Stimulated activated naive B cell treated with anti-CD40 and anti-IgM and Interleukin-4, amounts not matched to agents 10 μg/mL and 1 μg/mL and 100 μg/mL, for 72 hours (primary cell): ENCODE data around the gene WDR90.

Experiments
- ATAC-seq, 2 donors: fragments of 150-1000 bp; cut with Tn5 transposase; replicated peaks; 2 replicates each; pipeline ENCODE4 v1.10.0; 2021; ENCODE audit warnings: moderate library complexity in 1 of 2
- DNase-seq: peaks from one replicate; pipeline ENCODE4 v3.0.0; 2021
- H3K27ac Mint-ChIP-seq: one replicate; pipeline ENCODE4 v1.8.0; 2022; ENCODE audit warnings: mild to moderate bottlenecking, mixed read lengths
- H3K27me3 Mint-ChIP-seq, 2 donors: one replicate each; pipeline ENCODE4 v1.8.0; 2022; ENCODE audit warnings: mixed read lengths in 2 of 2
- H3K36me3 Mint-ChIP-seq, 2 donors: one replicate each; pipeline ENCODE4 v1.8.0; 2022; ENCODE audit warnings: mixed read lengths in 2 of 2, mild to moderate bottlenecking in 1 of 2
- H3K4me1 Mint-ChIP-seq, 2 donors: one replicate each; pipeline ENCODE4 v1.8.0; 2022; ENCODE audit warnings: mixed read lengths in 2 of 2, mild to moderate bottlenecking in 1 of 2
- H3K4me3 Mint-ChIP-seq, 2 donors: one replicate each; pipeline ENCODE4 v1.8.0; 2022; ENCODE audit warnings: mild to moderate bottlenecking in 2 of 2, mixed read lengths in 2 of 2, moderate library complexity in 1 of 2
- H3K9me3 Mint-ChIP-seq, 2 donors: one replicate each; pipeline ENCODE4 v1.8.0; 2022; ENCODE audit warnings: mixed read lengths in 2 of 2, mild to moderate bottlenecking in 1 of 2

Gene WDR90

DNA sequence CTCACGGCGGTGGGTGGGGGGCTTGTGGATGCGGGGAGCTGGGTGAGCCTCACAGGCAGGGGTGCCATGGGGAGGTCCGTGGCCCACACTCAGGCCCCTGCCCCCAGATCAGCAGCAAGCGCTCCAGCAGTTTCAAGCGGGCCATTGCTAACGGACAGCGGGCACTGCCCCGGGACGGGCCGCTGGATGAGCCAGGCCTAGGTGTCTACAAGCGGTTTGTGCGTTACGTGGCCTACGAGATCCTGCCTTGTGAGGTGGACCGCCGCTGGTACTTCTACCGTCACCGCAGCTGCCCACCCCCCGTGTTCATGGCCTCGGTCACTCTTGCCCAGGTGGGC is 27.4 kb downstream of the WDR90 start:
- Mint-ChIP-seq H3K9me3 (no peaks in the 10 kb centered on the region), H3K4me3 (no peak overlapping the region), H3K27me3 (peaks cover 13 to 25% of the 10 kb centered on the region in 2 donors)

DNA sequence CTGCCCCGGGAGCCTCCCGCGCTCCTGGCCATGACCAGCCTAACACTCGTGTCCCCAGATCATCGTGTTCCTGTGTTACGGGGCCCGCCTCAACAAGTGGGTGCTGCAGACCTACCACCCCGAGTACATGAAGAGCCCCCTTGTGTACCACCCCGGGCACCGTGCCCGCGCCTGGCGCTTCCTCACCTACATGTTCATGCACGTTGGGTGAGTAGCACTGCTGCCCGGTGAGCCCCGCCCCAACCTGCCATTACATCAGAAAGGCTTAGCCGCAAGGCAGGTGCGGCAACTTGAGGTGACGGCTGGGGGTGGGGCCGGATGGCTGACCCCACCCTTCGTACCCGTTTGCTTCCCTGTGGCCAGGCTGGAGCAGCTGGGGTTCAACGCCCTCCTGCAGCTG is 27.7 kb downstream of the WDR90 start:
- no peaks in the 10 kb centered on the region for H3K9me3 Mint-ChIP-seq
- H3K4me1 Mint-ChIP-seq, result peaks cover 26 to 31% of the 10 kb centered on the region in 2 donors
- H3K27me3 Mint-ChIP-seq, result peaks cover 13 to 25% of the 10 kb centered on the region in 2 donors
- H3K36me3 Mint-ChIP-seq, result peaks cover 21 to 30% of the 10 kb centered on the region in 2 donors
- H3K27ac Mint-ChIP-seq, result no peak overlapping the region
- no peak for ATAC-seq
- H3K4me3 Mint-ChIP-seq, result no peak overlapping the region
- no peak for DNase-seq

More for the DNA sequence above, 27.4 kb downstream of the WDR90 start:
- DNase-seq, result no peak
- no peak for ATAC-seq
- Mint-ChIP-seq H3K36me3 (peaks cover 20 to 29% of the 10 kb centered on the region in 2 donors), H3K4me1 (peaks cover 22 to 28% of the 10 kb centered on the region in 2 donors), H3K27ac (no peak overlapping the region)

DNA sequence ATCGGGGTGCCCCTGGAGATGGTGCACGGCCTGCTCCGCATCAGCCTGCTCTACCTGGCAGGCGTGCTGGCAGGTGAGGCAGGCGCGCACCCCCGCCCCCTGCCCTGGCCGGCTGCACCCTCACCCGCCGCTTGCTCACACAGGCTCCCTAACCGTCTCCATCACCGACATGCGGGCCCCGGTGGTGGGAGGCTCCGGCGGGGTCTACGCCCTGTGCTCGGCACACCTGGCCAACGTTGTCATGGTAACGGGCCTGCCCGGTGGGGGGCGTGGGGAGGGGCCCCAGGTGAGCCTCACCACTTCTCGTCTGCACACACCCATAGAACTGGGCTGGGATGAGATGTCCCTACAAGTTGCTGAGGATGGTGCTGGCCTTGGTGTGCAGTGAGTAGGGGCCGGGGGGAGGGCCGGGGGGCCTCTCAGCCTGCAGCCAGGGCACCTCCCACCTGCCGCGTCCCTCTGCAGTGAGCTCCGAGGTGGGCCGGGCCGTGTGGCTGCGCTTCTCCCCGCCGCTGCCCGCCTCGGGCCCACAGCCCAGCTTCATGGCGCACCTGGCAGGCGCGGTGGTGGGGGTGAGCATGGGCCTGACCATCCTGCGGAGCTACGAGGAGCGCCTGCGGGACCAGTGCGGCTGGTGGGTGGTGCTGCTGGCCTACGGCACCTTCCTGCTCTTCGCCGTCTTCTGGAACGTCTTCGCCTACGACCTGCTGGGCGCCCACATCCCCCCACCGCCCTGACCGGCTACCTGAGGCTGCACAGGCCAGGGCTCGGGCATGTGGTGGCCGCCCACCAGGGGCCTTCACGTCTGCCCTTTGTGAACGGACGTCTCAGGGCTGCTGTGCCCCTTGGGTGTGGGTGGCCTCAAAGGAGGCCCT is 28.4 kb downstream of the WDR90 start:
- Mint-ChIP-seq H3K4me1 (peaks cover 29 to 38% of the 10 kb centered on the region in 2 donors), H3K27me3 (peaks cover 13 to 25% of the 10 kb centered on the region in 2 donors), H3K4me3 (no peak overlapping the region), H3K9me3 (no peaks in the 10 kb centered on the region), H3K27ac (no peak overlapping the region), H3K36me3 (peaks cover 24 to 34% of the 10 kb centered on the region in 2 donors)
- no peak for ATAC-seq
- DNase-seq, result no peak

DNA sequence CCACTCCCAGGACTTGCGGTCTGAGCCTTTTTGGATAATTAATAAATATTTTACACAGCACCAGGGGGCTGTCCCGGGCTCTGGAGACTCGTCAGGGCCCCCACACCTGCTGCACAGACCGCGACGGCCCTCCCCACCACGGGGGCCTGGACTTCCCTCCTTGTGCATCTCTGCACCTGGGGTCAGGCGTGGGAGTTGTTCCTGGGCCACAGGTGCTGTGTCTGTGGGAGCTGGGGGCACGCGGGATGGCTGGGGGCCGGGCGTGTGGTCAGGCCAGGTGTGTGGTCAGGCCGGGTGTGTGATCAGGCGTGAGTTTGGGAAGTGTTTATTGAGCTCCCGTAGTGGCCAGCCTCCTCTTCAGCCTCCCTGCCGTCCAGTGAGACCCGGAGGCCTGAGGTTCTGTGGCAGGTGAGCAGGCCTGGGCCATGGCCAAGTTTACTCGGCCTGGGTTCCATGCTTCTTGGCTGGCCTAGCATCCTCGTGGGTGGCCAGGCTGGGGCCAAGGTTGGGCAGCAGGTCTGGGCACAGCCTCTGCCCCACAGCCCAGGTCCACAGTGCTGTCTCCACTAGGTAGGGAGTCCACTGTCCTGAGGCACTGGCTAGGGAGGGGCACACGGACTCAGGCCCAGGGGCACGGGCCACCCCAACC is 29.2 kb downstream of the WDR90 start:
- Mint-ChIP-seq H3K4me1 (peaks cover 31 to 46% of the 10 kb centered on the region in 2 donors), H3K27me3 (peaks cover 13 to 25% of the 10 kb centered on the region in 2 donors), H3K9me3 (no peaks in the 10 kb centered on the region), H3K4me3 (peak overlapping the region in 1 of 2 donors; percentile 44), H3K36me3 (peaks cover 22 to 36% of the 10 kb centered on the region in 2 donors), H3K27ac (no peak overlapping the region)
- no peak for DNase-seq
- ATAC-seq, result no peak

DNA sequence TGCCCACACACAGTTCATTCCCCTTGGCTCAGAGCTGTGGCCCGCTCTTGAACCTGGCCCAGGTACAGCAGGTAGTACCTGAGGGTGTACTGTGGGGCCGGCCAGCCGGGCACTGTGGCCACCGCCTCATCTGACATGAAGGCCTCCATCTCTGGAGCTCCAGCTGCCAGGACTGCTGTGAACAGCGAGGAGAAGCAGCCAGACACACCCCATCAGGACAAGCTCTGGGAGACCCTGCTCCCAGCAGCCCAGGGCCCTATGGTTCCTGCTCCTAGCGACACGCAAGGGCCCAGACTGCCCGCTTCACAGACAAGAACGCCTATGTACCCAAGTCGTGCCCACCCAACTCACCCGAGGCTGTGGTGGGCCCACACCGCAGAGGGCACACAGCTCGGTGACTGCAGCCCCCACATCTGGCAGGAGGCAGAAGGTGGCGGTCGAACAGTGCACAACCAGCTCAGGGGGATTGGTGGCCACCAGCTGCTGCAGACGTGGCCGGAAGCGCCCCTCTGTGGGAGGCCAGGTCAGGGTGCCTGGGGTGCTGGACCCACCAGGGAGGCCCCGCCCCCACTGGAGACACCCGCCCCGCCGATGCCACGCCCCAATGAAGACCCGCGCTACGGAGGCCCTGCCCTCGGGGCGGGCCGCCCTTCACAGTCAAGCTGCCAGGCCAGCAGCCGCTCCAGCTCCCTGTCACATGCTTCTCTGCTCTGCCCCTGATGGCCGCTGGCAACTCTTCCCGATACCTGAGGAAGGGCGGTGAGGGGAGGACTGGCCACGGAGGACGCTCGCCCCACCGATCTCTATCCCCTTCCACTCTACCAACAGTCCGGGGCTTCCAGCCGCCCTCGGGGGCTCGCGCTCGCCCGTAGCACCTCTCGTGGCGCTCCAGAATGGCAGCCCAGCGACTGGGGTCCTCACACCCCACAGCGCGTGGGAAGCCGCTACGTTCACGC is 30.0 kb downstream of the WDR90 start:
- H3K27me3 Mint-ChIP-seq, result peaks cover 13 to 25% of the 10 kb centered on the region in 2 donors
- DNase-seq (peak; percentile 30), ATAC-seq (peak; percentile 12 to 15)
- H3K4me3 Mint-ChIP-seq, result peak overlapping the region; percentile 88 to 91
- H3K4me1 Mint-ChIP-seq, result peaks cover 34 to 51% of the 10 kb centered on the region in 2 donors
- no peaks in the 10 kb centered on the region for H3K9me3 Mint-ChIP-seq
- H3K36me3 Mint-ChIP-seq, result peaks cover 22 to 35% of the 10 kb centered on the region in 2 donors
- peak overlapping the region; percentile 82 for H3K27ac Mint-ChIP-seq

DNA sequence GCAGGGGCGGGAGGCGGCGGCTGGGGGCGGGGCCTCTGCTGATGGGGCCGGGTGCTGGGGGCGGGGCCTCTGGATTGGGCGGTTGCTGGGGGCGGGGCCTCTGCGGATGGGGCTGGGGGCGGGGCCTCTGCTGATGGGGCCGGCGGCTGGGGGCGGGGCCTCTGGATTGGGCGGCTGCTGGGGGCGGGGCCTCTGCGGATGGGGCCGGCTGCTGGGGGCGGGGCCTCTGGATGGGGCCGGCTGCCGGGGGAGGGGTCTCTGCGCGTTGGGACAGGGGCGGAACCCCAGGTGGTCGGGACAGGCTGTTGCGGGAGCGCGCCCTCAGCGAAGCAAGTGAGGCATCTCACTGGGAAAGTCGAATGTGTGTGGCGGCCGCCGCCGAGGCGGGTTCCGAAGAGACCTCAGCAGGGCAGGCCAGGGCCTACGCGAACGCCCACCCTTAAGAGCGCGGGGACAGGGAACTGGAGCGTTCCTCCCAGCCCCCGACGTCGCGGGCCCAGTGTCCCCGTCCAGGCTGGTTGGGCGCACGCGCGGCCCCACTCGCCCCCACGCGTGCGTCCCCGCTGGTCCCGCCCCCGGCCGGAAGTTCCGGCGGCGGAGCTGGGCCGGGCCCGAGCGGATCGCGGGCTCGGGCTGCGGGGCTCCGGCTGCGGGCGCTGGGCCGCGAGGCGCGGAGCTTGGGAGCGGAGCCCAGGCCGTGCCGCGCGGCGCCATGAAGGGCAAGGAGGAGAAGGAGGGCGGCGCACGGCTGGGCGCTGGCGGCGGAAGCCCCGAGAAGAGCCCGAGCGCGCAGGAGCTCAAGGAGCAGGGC is 30.9 kb downstream of the WDR90 start, which contains the start of gene STUB1:
Gene STUB1 (plus strand): TSS at position 597 of the 811 bp plus-strand sequence. CDS start 116 bp downstream, at position 713.
- DNase-seq (peak; percentile 83), ATAC-seq (peak; percentile 53 to 64)
- Mint-ChIP-seq H3K9me3 (no peaks in the 10 kb centered on the region), H3K27ac (peak within 1 kb of the TSS; percentile 94), H3K27me3 (peaks cover 10 to 21% of the 10 kb centered on the region in 2 donors), H3K36me3 (peaks cover 21 to 36% of the 10 kb centered on the region in 2 donors), H3K4me3 (peak within 1 kb of the TSS; percentile 89 to 91), H3K4me1 (peaks cover 33 to 55% of the 10 kb centered on the region in 2 donors)

DNA sequence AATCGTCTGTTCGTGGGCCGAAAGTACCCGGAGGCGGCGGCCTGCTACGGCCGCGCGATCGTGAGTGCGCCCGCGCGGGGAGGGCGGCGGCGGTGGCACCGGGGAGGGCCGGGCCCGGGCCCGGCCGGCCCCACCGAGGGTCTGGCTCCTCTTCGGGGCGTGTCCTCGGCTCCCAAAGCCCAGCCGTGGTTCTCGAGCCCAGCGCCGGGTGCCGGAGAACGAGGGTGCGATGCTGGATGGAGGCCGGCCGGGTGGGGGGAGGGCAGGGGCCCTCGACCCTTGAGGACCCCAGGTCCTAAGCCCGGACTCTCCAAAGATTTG is 31.4 kb downstream of the WDR90 start:
- H3K27me3 Mint-ChIP-seq, result peaks cover 6 to 16% of the 10 kb centered on the region in 2 donors
- H3K27ac Mint-ChIP-seq, result no peak overlapping the region
- peaks cover 21 to 37% of the 10 kb centered on the region in 2 donors for H3K36me3 Mint-ChIP-seq
- DNase-seq (no peak), ATAC-seq (no peak)
- peak overlapping the region; percentile 89 to 91 for H3K4me3 Mint-ChIP-seq
- H3K9me3 Mint-ChIP-seq, result no peaks in the 10 kb centered on the region
- peaks cover 29 to 52% of the 10 kb centered on the region in 2 donors for H3K4me1 Mint-ChIP-seq

DNA sequence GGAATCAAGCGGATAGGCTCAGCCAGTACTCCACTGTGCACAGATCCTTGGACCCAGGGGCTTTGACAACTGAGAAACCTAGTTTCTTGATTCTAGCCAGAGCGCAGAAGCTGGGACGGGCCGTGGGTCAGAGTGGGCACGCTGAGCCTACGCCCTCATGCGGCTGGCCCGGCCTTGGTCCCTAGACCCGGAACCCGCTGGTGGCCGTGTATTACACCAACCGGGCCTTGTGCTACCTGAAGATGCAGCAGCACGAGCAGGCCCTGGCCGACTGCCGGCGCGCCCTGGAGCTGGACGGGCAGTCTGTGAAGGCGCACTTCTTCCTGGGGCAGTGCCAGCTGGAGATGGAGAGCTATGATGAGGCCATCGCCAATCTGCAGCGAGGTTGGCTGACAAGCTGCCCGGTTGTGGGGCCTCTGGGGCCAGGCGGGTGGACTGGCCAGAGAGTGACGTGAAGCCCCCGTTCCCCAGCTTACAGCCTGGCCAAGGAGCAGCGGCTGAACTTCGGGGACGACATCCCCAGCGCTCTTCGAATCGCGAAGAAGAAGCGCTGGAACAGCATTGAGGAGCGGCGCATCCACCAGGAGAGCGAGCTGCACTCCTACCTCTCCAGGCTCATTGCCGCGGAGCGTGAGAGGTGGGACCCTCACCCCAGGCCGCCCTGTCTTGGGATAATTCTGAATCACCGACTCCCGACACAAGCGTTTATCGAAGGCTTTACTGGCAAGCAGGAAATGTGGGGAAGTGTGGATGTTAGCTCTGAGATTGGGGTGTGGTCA is 32.0 kb downstream of the WDR90 start:
- Mint-ChIP-seq H3K27me3 (peaks cover 6 to 16% of the 10 kb centered on the region in 2 donors), H3K4me3 (peak overlapping the region; percentile 78 to 91), H3K4me1 (peaks cover 30 to 58% of the 10 kb centered on the region in 2 donors), H3K9me3 (no peaks in the 10 kb centered on the region), H3K36me3 (peaks cover 21 to 43% of the 10 kb centered on the region in 2 donors), H3K27ac (peak overlapping the region; percentile 79)
- no peak for ATAC-seq
- DNase-seq, result no peak

DNA sequence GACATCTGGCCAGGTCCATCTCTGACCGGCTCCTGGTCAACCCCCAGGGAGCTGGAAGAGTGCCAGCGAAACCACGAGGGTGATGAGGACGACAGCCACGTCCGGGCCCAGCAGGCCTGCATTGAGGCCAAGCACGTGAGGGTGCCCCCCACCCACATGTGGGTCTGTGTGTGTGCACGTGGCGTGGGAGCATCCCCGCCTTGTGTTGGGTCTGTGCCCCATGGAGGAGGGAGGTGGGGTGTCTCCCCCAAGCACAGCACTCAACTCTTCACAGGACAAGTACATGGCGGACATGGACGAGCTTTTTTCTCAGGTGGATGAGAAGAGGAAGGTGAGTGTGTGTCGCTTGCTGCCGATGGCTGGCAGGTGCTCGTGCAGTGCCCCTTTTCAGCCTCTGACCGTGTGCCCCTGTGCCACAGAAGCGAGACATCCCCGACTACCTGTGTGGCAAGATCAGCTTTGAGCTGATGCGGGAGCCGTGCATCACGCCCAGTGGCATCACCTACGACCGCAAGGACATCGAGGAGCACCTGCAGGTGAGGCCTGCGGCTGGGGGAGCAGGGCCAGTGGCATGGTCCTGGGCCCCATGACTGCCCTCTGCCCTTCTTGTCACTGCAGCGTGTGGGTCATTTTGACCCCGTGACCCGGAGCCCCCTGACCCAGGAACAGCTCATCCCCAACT is 32.7 kb downstream of the WDR90 start:
- Mint-ChIP-seq H3K36me3 (peaks cover 21 to 47% of the 10 kb centered on the region in 2 donors), H3K4me1 (peaks cover 29 to 60% of the 10 kb centered on the region in 2 donors), H3K9me3 (no peaks in the 10 kb centered on the region), H3K27ac (peak overlapping the region; percentile 79), H3K4me3 (peak overlapping the region; percentile 78 to 91), H3K27me3 (peaks cover 2 to 13% of the 10 kb centered on the region in 2 donors)
- DNase-seq (no peak), ATAC-seq (no peak)

DNA sequence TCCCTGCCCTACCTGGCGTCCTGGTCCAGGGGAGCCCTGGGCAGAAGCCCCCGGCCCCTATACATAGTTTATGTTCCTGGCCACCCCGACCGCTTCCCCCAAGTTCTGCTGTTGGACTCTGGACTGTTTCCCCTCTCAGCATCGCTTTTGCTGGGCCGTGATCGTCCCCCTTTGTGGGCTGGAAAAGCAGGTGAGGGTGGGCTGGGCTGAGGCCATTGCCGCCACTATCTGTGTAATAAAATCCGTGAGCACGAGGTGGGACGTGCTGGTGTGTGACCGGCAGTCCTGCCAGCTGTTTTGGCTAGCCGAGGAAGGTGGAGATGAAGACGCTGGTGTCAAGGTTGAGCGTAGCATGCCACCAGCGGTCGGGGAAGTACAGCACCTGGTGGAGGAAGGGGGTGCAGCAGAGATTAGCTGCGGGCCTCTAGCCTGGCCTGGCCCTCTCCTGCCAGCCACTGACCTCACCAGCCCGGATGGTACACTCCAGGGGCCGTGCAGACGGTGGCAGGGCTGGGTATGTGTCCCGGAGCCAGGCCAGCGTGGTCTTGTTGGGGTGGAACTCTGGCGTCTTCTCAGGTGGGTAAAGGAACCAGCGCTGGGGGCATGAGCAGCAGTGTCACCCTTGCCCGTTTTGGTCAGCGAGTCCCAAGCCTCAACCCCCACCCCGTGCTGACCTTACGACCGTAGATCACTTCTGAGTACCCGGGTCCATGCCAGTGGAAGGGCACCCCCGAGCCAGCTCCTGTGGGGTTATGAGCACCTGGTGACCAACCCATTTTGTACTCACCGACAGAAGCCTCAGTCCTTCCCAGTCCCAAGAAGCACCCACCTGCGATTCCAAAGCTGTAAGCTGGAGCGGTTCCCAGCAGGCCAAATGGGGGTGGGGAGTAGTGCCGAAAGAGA is 33.6 kb downstream of the WDR90 start:
- Mint-ChIP-seq H3K4me1 (peaks cover 27 to 60% of the 10 kb centered on the region in 2 donors), H3K27me3 (peaks cover 0 to 4% of the 10 kb centered on the region in 2 donors), H3K4me3 (peak overlapping the region; percentile 85 to 91), H3K9me3 (no peaks in the 10 kb centered on the region), H3K36me3 (peaks cover 23 to 47% of the 10 kb centered on the region in 2 donors), H3K27ac (peak overlapping the region; percentile 54)
- DNase-seq (no peak), ATAC-seq (no peak)

DNA sequence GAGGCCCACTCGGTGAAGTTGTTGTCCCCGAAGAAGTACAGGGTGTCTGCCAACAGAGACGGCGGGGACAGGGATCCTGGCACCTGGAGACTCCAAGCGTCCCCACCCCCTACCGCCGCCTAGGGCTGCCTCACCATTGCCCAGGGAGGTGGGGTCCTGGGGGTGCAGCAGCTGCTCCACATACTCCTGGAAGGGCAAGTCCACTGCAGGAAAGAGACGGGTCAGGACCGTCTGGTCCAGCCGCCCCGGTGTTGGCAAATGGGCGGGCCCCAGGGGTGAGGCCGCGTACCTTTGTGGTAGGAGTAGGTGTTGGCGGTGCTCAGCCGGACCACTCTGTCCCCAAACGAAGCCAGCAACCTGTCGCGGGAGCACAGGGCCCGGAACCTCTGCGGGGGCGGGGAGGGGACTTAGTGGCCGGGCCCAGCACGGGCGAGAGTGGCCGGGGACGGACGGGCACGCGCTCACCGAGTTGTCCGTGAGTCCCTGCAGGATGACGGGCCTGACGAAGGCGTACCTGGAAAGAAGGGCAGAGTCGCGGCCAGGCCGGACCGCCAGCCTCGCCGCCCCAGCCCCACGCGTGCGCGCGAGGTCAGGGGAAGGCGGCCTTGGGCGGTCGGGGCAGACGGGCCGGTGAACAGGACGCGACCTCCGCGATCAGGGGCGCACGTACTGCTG is 34.4 kb downstream of the WDR90 start:
- Mint-ChIP-seq H3K27me3 (no peaks in the 10 kb centered on the region), H3K27ac (peak overlapping the region; percentile 92), H3K4me1 (peaks cover 26 to 66% of the 10 kb centered on the region in 2 donors), H3K4me3 (peak overlapping the region; percentile 85 to 91), H3K36me3 (peaks cover 23 to 47% of the 10 kb centered on the region in 2 donors), H3K9me3 (no peaks in the 10 kb centered on the region)
- DNase-seq (no peak), ATAC-seq (no peak)
